Thyroid gland (tissue), 4 donors: ENCODE measurements around the gene DACH1. TPM values are rescaled to one million over a fixed set of nuclear protein-coding genes. Genes with fewer than 3 reads are reported as not detected.

ENCODE experiments used
- DNase-seq, 2 donors: peaks; one replicate each; pipeline ENCODE4 v3.0.0-alpha.2; 2019
- H3K27ac ChIP-seq, 3 donors: fragments of 200-600 bp; sonication (generic); 1 replicate in 2 of 3; 2 replicates in 1 of 3; pipeline ENCODE4 v1.5.1; 2016 to 2019; ENCODE audit warnings: mild to moderate bottlenecking in 1 of 3, moderate library complexity in 1 of 3
- H3K27me3 ChIP-seq: fragments of 200-600 bp; sonication (generic); one replicate; pipeline ENCODE4 v1.5.1; 2019
- H3K36me3 ChIP-seq, 2 donors: fragments of 200-600 bp; sonication (generic); one replicate each; pipeline ENCODE4 v1.5.1; 2016 to 2019
- H3K4me1 ChIP-seq, 2 donors: fragments of 200-600 bp; sonication (generic); one replicate each; pipeline ENCODE4 v1.5.1; 2017 to 2019
- H3K4me3 ChIP-seq, 3 donors: fragments of 200-600 bp; sonication (generic); replicated peaks in 1 of 3; 1 replicate in 2 of 3; 2 replicates in 1 of 3; pipeline ENCODE4 v1.5.1; 2016; ENCODE audit warnings: mild to moderate bottlenecking in 1 of 3
- H3K9me3 ChIP-seq: fragments of 200-600 bp; sonication (generic); one replicate; pipeline ENCODE4 v1.5.1; 2017
- CTCF ChIP-seq, 6 experiments: fragments of 200-600 bp in 3 of 6; fragments of 450-650 bp in 3 of 6; sonication (generic) in 3 of 6; IDR thresholded peaks; one replicate each; pipeline ENCODE4 v1.5.1; 2016 to 2019; ENCODE audit warnings: antibody characterized with exemption in 6 of 6, mild to moderate bottlenecking in 2 of 6, inconsistent platforms in 1 of 6, moderate library complexity in 1 of 6
- POLR2A ChIP-seq, 2 donors: fragments of 450-650 bp; IDR thresholded peaks; one replicate each; pipeline ENCODE4 v1.6.1; 2017; ENCODE audit warnings: antibody characterized with exemption in 2 of 2, mild to moderate bottlenecking in 2 of 2, moderate library complexity in 1 of 2
- WGBS, 2 donors: methylation state at CpG; one replicate each; pipeline ENCODE4 v1.1.5; 2017; 5-methylcytosine and 5-hydroxymethylcytosine counted together
- intact Hi-C: fragments of 100-400 bp; cut with DNase I; formaldehyde crosslinking; loops from one replicate; pipeline ENCODE4 v1.15.1; 2023
- total RNA-seq, 4 donors: library from RNA; depleted of rRNA; stranded (reverse); fragments of >200 nt; gene quantifications; one replicate each; pipeline ENCODE4 v1.2.3, GENCODE V29; 2016

The DACH1 gene
- total RNA-seq, 4 donors from 2014 or later, result 0.33 to 0.49 (median 0.33) TPM; not detected in 1

DNA sequence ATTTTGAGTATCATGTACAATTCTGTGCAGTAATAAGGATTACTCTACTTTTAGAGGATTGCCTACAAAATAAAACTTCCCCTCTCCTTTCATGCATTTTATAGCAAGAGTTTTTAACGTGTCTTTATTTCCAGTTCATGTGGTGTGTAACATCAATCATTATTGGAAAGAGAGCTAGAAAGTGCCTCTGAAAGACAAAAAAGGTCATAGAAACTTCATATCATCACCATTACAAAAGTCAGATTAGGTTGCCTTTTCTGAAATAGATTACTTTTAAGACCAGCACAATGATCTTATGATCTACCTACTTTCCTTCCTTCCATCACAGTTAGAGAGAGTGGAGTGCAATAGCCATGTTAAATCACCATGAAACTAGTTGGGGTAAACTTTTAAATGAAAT is 12.6 kb downstream of the DACH1 start:
- no peaks in the 10 kb centered on the region for H3K4me1 ChIP-seq
- 75 to 85% methylated on average over 1 of the region's 1 CpG for WGBS, 2 donors
- H3K9me3 ChIP-seq, result no peaks in the 10 kb centered on the region
- H3K4me3 ChIP-seq, result no peak overlapping the region
- no peak for DNase-seq
- no peak overlapping the region for H3K27ac ChIP-seq
- H3K27me3 ChIP-seq, result no peaks in the 10 kb centered on the region
- H3K36me3 ChIP-seq, result no peaks in the 10 kb centered on the region
- TF ChIP-seq POLR2A (IDR thresholded peaks at IDR 0.05) (no peak), CTCF (IDR thresholded peaks at IDR 0.05) (no peak)
- intact Hi-C loops, result no loop called here

DNA sequence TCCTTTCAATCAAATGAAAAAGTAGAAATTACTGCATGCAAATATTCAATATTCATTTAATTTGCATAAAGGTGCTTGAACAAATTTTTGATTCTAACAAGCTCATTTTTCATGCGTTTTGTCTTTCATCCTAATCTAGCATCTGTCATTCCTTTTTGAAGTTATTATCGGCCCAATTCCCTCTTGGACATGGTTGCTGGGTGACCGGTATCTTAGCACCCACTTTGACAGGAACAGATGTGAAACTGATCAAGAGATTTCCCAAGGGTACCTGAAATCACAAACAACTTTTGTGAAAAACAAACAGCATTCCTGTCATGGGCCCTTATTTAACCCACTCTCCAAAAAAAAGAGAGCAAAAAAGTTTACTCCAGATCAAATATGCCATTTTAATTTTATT is 13.3 kb downstream of the DACH1 start:
- H3K4me1 ChIP-seq, result no peaks in the 10 kb centered on the region
- intact Hi-C loops, result no loop called here
- TF ChIP-seq POLR2A (IDR thresholded peaks at IDR 0.05) (no peak), CTCF (IDR thresholded peaks at IDR 0.05) (no peak)
- H3K9me3 ChIP-seq, result no peaks in the 10 kb centered on the region
- H3K27me3 ChIP-seq, result no peaks in the 10 kb centered on the region
- no peak for DNase-seq
- H3K36me3 ChIP-seq, result no peaks in the 10 kb centered on the region
- H3K4me3 ChIP-seq, result no peak overlapping the region
- 69 to 78% methylated on average over 3 of the region's 3 CpGs for WGBS, 2 donors
- H3K27ac ChIP-seq, result no peak overlapping the region

DNA sequence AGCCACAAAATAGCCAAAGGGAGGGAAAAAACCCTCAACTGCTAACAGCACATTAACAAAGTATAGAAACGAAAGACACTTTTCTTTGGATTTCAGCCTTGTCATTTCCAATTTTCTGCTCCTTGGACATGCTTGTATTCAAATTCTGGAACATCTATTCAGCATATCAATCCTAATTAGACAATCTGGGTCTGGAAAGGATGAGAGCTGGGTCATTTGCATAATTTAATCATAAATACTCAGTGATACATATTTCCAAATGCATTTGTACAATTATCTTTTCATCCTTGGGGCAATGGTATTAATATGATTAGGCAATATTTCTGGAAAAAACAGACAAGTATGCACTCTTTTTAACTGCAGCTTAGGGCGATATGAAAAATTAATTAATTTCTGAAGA is 14.3 kb downstream of the DACH1 start:
- H3K9me3 ChIP-seq, result no peaks in the 10 kb centered on the region
- no peak overlapping the region for H3K27ac ChIP-seq
- TF ChIP-seq POLR2A (IDR thresholded peaks at IDR 0.05) (no peak), CTCF (IDR thresholded peaks at IDR 0.05) (no peak)
- DNase-seq, result no peak
- intact Hi-C loops, result no loop called here
- WGBS, 2 donors, result 93% methylated on average over 2 of the region's 2 CpGs
- H3K4me3 ChIP-seq, result no peak overlapping the region
- no peaks in the 10 kb centered on the region for H3K27me3 ChIP-seq
- H3K36me3 ChIP-seq, result no peaks in the 10 kb centered on the region
- no peaks in the 10 kb centered on the region for H3K4me1 ChIP-seq

DNA sequence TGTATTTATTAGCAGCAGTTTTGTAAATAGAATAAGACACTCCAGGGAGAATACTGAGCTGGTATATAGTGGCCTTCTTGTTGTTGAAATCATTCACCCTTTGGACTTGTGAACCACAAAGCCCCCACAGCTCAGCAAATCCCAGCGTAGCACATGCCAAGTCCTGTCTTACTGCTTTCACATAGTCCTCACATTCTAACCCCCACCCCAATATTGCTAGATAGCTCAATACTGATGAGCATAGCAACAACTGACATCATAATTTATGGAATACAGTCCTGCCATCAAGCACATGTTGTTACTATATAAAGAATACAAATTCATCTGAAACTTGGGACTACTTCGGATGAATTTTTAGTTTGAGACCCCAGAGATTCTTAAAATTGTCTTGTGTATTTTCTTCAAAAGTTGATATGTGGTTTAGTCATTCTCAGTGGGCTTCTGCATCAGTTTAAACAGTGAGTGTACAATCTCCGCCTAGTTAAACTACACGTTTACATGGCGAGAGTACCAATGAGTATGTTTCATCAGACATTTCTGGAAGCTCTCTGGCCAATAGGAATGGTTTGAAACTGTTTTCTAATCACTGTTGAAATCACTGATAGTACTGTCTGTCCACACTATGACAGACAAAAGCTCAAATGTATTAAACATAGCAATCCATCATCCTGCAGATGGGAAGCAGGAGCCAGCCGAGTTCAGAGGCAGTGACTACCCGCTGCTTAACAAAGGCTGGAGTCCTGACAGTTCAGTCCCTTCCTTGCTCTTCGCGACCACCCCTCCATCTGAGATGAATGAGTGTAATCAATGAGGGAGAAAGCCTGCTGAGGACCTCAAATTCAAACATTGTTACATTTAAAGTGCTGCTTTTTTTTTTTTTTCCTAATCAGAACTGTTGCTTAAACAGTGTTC is 15.2 kb downstream of the DACH1 start:
- H3K27ac ChIP-seq, result no peak overlapping the region
- no peak overlapping the region for H3K4me3 ChIP-seq
- WGBS, 2 donors, result 76 to 82% methylated on average over 9 of the region's 9 CpGs
- DNase-seq, result no peak
- H3K36me3 ChIP-seq, result no peaks in the 10 kb centered on the region
- H3K9me3 ChIP-seq, result no peaks in the 10 kb centered on the region
- TF ChIP-seq CTCF (IDR thresholded peaks at IDR 0.05) (no peak), POLR2A (IDR thresholded peaks at IDR 0.05) (no peak)
- H3K27me3 ChIP-seq, result no peaks in the 10 kb centered on the region
- H3K4me1 ChIP-seq, result no peaks in the 10 kb centered on the region
- intact Hi-C loops, result no loop called here

DNA sequence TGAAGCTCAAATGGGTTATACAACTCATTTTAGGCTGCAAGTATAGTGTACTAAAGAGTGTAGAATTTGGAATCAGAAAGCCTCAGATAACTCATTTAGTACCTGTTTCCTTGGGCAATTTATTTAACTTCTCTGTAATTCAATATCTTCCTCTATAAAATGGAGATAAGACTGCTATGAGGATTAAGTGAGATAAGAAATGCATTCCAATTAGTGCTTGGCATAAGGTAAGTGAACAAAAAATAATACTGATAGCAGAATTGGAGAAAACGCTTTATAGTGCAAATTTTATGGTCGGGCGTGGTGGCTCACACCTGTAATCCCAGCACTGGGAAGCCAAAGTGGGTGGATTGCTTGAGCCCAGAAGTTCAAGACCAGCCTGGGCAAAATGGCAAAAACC is 25.0 kb downstream of the DACH1 start:
- no peaks in the 10 kb centered on the region for H3K9me3 ChIP-seq
- intact Hi-C loops, result no loop called here
- TF ChIP-seq POLR2A (IDR thresholded peaks at IDR 0.05) (no peak), CTCF (IDR thresholded peaks at IDR 0.05) (no peak)
- 89 to 93% methylated on average over 3 of the region's 3 CpGs for WGBS, 2 donors
- H3K4me3 ChIP-seq, result no peak overlapping the region
- H3K27me3 ChIP-seq, result no peaks in the 10 kb centered on the region
- no peak overlapping the region for H3K27ac ChIP-seq
- no peaks in the 10 kb centered on the region for H3K36me3 ChIP-seq
- DNase-seq, result no peak
- no peaks in the 10 kb centered on the region for H3K4me1 ChIP-seq
